ENCODE measurements around the gene KL. TPM values are rescaled to one million over a fixed set of nuclear protein-coding genes. Genes with fewer than 3 reads are reported as not detected.

The KL gene
- total and polyA plus RNA-seq, 2 of the 8 experiments (the other 6 are each of a cell fraction or from before 2014, with no cell fraction given) = 0.02 TPM; not detected in 1

GRCh38 chr13:32989290-32989667 is 26.9 kb upstream of the KL start:
- Histone ChIP-seq H4K20me1 (replicated peaks in 1 of 2; ENCODE audit: control insufficient read depth in 1 of 2, insufficient read depth in 2 of 2, low read length in 2 of 2) (no peaks in the 10 kb centered on the region), H3K36me3 (ENCODE audit: control insufficient read depth in 2 of 4, insufficient read depth in 4 of 4, low read length in 3 of 4) (no peaks in the 10 kb centered on the region), H3K9ac (replicated peaks in 1 of 4; ENCODE audit: extremely low read depth in 1 of 4, low read depth in 3 of 4, low read length in 3 of 4) (no peak overlapping the region), H3K27ac (ENCODE audit: low read depth, low read length) (no peak overlapping the region), H2AK5ac (ENCODE audit: low read depth, low read length) (no peak overlapping the region), H3K4me1 (replicated peaks in 1 of 4; ENCODE audit: control insufficient read depth in 3 of 4, insufficient read depth in 4 of 4, low read length in 3 of 4) (no peaks in the 10 kb centered on the region), H2BK20ac (ENCODE audit: low read length) (no peak overlapping the region), H3K79me2 (ENCODE audit: control insufficient read depth in 1 of 2, insufficient read depth in 2 of 2, low read length in 2 of 2) (no peaks in the 10 kb centered on the region), H3K18ac (ENCODE audit: extremely low read depth, low read length) (no peak overlapping the region), H4K91ac (replicated peaks; ENCODE audit: insufficient read length, low read length) (no peak overlapping the region), H4K5ac (ENCODE audit: insufficient read length, low read depth, low read length) (no peak overlapping the region), H4K8ac (ENCODE audit: extremely low read depth, insufficient read depth, low read length) (no peak overlapping the region), H3K56ac (replicated peaks; ENCODE audit: insufficient read length, low read depth, low read length) (no peak overlapping the region), H3K79me1 (ENCODE audit: low read depth, low read length) (no peaks in the 10 kb centered on the region), H2BK120ac (replicated peaks; ENCODE audit: low read depth, low read length) (no peak overlapping the region), H2BK15ac (ENCODE audit: low read length) (no peak overlapping the region), H3K9me3 (ENCODE audit: insufficient read depth in 2 of 2, low read depth in 1 of 2, low read length in 1 of 2) (no peaks in the 10 kb centered on the region), H3K23ac (ENCODE audit: insufficient read length) (no peak overlapping the region), H3K14ac (ENCODE audit: insufficient read length) (no peak overlapping the region), H2BK12ac (ENCODE audit: low read depth, low read length) (no peak overlapping the region), H3K4me2 (ENCODE audit: insufficient read depth in 1 of 2, low read depth in 2 of 2, low read length in 2 of 2) (no peak overlapping the region), H3K27me3 (replicated peaks in 1 of 4; ENCODE audit: control insufficient read depth in 3 of 4, extremely low read depth in 1 of 4, insufficient read depth in 3 of 4, low read length in 3 of 4) (no peaks in the 10 kb centered on the region), H2BK5ac (ENCODE audit: low read depth, low read length) (no peak overlapping the region), H3K23me2 (ENCODE audit: low read depth, low read length) (no peaks in the 10 kb centered on the region), H3K4me3 (ENCODE audit: extremely low read depth in 1 of 4, insufficient read depth in 2 of 4, low read depth in 3 of 4, low read length in 4 of 4) (no peak overlapping the region), H3K4ac (replicated peaks; ENCODE audit: insufficient read length, low read depth, low read length) (no peak overlapping the region), H2AFZ (ENCODE audit: low read length) (no peak overlapping the region)
- ChIA-PET CTCF (ENCODE audit: partially characterized antibody) (no interaction called here), POLR2A (ENCODE audit: partially characterized antibody) (no interaction called here)
- WGBS, 2 experiments (ENCODE audit: extremely low coverage in 1 of 2, insufficient coverage in 1 of 2, insufficient read length in 1 of 2, insufficient replicate concordance in 2 of 2, low coverage in 1 of 2, low lambda C conversion rate in 2 of 2, missing lambda C conversion rate in 1 of 2) = 81% methylated on average over 3 of the region's 3 CpGs; no CpG with 5 or more reads in 1 of the 2 experiments
- no peak for FAIRE-seq
- no peak for TF ChIP-seq CREB1 (IDR thresholded peaks at IDR 0.05)
- no peak for TF ChIP-seq MAFK (IDR thresholded peaks at IDR 0.05; ENCODE audit: low read depth, low read length)
- TF ChIP-seq POLR2A (IDR thresholded peaks at IDR 0.05; ENCODE audit: control extremely low read depth in 1 of 2, low read depth in 2 of 2, low read length in 2 of 2) = no peak
- no peak for TF ChIP-seq EZH2 (IDR thresholded peaks at IDR 0.05; ENCODE audit: low read depth, low read length, severe bottlenecking)
- TF ChIP-seq BRCA1 (IDR thresholded peaks at IDR 0.05; ENCODE audit: low read depth, low read length) = no peak
- TF ChIP-seq SIX5 (IDR thresholded peaks at IDR 0.05; ENCODE audit: low read depth, low read length) = no peak
- TF ChIP-seq TAF7 (optimal IDR thresholded peaks at IDR 0.05; ENCODE audit: borderline replicate concordance, low read depth, low read length) = no peak
- TF ChIP-seq CHD2 (IDR thresholded peaks at IDR 0.05; ENCODE audit: low read length) = no peak
- TF ChIP-seq USF2 (IDR thresholded peaks at IDR 0.05; ENCODE audit: low read length) = no peak
- TF ChIP-seq TCF12 (IDR thresholded peaks at IDR 0.05; ENCODE audit: low read depth, low read length) = no peak
- DNase-seq (ENCODE audit: low read depth in 1 of 2, low spot score in 2 of 2) = no peak
